Cortex of kidney (tissue), 1 donor: Measurements from ENCODE around the gene NEUROD1.

ENCODE experiments used
- DNase-seq: peaks from one replicate; lab custom pipeline; 2025; lab: John Stamatoyannopoulos, UW

The NEUROD1 gene

GRCh38 chr2:181642086-181642485, 38.2 kb downstream of the NEUROD1 start:
- no peak for DNase-seq

GRCh38 chr2:181639686-181640085, 40.6 kb downstream of the NEUROD1 start:
- DNase-seq: no peak

- no peak for DNase-seq
These were observed 47.5 kb downstream of the NEUROD1 start for GRCh38 chr2:181632733-181633401.

GRCh38 chr2:181628590-181629585, 51.4 kb downstream of the NEUROD1 start:
- DNase-seq: no peak

GRCh38 chr2:181627545-181627944, 52.8 kb downstream of the NEUROD1 start:
- no peak for DNase-seq

- DNase-seq: no peak
These were observed 53.6 kb downstream of the NEUROD1 start for GRCh38 chr2:181626671-181627070.
